PC-9 (cell line): ENCODE data around the gene LHFPL2.

Experiments
- CTCF ChIP-seq: fragments of 200-600 bp; sonication (generic); conservative IDR thresholded peaks from 2 replicates; pipeline ENCODE4 v1.6.1; 2017; ENCODE audit warnings: mixed run types, antibody characterized with exemption, mild to moderate bottlenecking, moderate library complexity
- EZH2 ChIP-seq: fragments of 200-600 bp; sonication (generic); IDR thresholded peaks from 2 replicates; pipeline ENCODE4 v1.8.0; 2017; ENCODE audit warnings: antibody characterized with exemption, low read depth

- TF ChIP-seq CTCF (no peak), EZH2 (no peak)
Observed at GRCh38 chr5:78492224-78492623, 156.3 kb downstream of the LHFPL2 start.
